HEK293 (cell line): Measurements from ENCODE around the gene DDX39A.

Source experiments
- EGR2 ChIP-seq: fragments of 450-650 bp; formaldehyde crosslinking; IDR thresholded peaks from 2 replicates; pipeline ENCODE4 v1.5.1; 2016; ENCODE audit warnings: low read depth, missing biosample characterization, missing genetic modification characterization
- KLF1 ChIP-seq: fragments of 450-650 bp; formaldehyde crosslinking; IDR thresholded peaks from 2 replicates; pipeline ENCODE4 v1.5.1; 2016; ENCODE audit warnings: missing biosample characterization, missing genetic modification characterization
- RBAK ChIP-seq: fragments of 450-650 bp; formaldehyde crosslinking; IDR thresholded peaks from 2 replicates; pipeline ENCODE4 v1.5.1; 2016; ENCODE audit warnings: missing biosample characterization, missing genetic modification characterization
- REST ChIP-seq: fragments of 450-650 bp; formaldehyde crosslinking; IDR thresholded peaks from 2 replicates; pipeline ENCODE4 v1.5.1; 2016; ENCODE audit warnings: missing biosample characterization, missing genetic modification characterization
- TCF7L2 ChIP-seq: IDR thresholded peaks from 2 replicates; pipeline ENCODE4 v1.6.1; 2011; ENCODE audit warnings: low read depth, mild to moderate bottlenecking, inconsistent platforms, low read length, moderate library complexity, borderline replicate concordance
- YY1 ChIP-seq: fragments of 450-650 bp; formaldehyde crosslinking; IDR thresholded peaks from 2 replicates; pipeline ENCODE4 v1.5.1; 2018; ENCODE audit warnings: missing biosample characterization, missing genetic modification characterization
- ZNF184 ChIP-seq: fragments of 450-650 bp; IDR thresholded peaks from 2 replicates; pipeline ENCODE4 v1.5.1; 2018; ENCODE audit warnings: missing biosample characterization, mild to moderate bottlenecking, missing genetic modification characterization
- ZNF23 ChIP-seq: fragments of 450-650 bp; formaldehyde crosslinking; IDR thresholded peaks from 2 replicates; pipeline ENCODE4 v1.5.1; 2016; ENCODE audit warnings: missing biosample characterization, missing genetic modification characterization, borderline replicate concordance
- ZNF600 ChIP-seq: fragments of 450-650 bp; formaldehyde crosslinking; IDR thresholded peaks from 2 replicates; pipeline ENCODE4 v1.5.1; 2016; ENCODE audit warnings: missing biosample characterization, missing genetic modification characterization
- TF ChIP-seq, protein P1 (sequence below): fragments of 450-650 bp; formaldehyde crosslinking; IDR thresholded peaks from 2 replicates; pipeline ENCODE4 v1.5.1; 2016; ENCODE audit warnings: missing biosample characterization, missing genetic modification characterization
- TF ChIP-seq, protein P2 (sequence below): fragments of 450-650 bp; formaldehyde crosslinking; IDR thresholded peaks from 2 replicates; pipeline ENCODE4 v1.5.1; 2016; ENCODE audit warnings: missing biosample characterization, missing genetic modification characterization, low read depth
- TF ChIP-seq, protein P3 (sequence below): IDR thresholded peaks from 2 replicates; pipeline ENCODE4 v1.6.1; 2011; ENCODE audit warnings: mild to moderate bottlenecking, low read depth, low read length, borderline replicate concordance
- TF ChIP-seq, protein P4 (sequence below): fragments of 450-650 bp; formaldehyde crosslinking; IDR thresholded peaks from 2 replicates; pipeline ENCODE4 v1.5.1; 2017; ENCODE audit warnings: missing biosample characterization, missing genetic modification characterization
- TF ChIP-seq, protein P5 (sequence below): fragments of 450-650 bp; formaldehyde crosslinking; IDR thresholded peaks from 2 replicates; pipeline ENCODE4 v1.5.1; 2016; ENCODE audit warnings: missing biosample characterization, missing genetic modification characterization, borderline replicate concordance

- no peak for TF ChIP-seq EGR2 (tag by site-specific recombination)
- TF ChIP-seq, protein P1, sequence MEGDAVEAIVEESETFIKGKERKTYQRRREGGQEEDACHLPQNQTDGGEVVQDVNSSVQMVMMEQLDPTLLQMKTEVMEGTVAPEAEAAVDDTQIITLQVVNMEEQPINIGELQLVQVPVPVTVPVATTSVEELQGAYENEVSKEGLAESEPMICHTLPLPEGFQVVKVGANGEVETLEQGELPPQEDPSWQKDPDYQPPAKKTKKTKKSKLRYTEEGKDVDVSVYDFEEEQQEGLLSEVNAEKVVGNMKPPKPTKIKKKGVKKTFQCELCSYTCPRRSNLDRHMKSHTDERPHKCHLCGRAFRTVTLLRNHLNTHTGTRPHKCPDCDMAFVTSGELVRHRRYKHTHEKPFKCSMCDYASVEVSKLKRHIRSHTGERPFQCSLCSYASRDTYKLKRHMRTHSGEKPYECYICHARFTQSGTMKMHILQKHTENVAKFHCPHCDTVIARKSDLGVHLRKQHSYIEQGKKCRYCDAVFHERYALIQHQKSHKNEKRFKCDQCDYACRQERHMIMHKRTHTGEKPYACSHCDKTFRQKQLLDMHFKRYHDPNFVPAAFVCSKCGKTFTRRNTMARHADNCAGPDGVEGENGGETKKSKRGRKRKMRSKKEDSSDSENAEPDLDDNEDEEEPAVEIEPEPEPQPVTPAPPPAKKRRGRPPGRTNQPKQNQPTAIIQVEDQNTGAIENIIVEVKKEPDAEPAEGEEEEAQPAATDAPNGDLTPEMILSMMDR (tag by site-specific recombination), result no peak
- TF ChIP-seq, protein P2, sequence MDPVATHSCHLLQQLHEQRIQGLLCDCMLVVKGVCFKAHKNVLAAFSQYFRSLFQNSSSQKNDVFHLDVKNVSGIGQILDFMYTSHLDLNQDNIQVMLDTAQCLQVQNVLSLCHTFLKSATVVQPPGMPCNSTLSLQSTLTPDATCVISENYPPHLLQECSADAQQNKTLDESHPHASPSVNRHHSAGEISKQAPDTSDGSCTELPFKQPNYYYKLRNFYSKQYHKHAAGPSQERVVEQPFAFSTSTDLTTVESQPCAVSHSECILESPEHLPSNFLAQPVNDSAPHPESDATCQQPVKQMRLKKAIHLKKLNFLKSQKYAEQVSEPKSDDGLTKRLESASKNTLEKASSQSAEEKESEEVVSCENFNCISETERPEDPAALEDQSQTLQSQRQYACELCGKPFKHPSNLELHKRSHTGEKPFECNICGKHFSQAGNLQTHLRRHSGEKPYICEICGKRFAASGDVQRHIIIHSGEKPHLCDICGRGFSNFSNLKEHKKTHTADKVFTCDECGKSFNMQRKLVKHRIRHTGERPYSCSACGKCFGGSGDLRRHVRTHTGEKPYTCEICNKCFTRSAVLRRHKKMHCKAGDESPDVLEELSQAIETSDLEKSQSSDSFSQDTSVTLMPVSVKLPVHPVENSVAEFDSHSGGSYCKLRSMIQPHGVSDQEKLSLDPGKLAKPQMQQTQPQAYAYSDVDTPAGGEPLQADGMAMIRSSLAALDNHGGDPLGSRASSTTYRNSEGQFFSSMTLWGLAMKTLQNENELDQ (tag by site-specific recombination), result no peak
- TF ChIP-seq, protein P3, sequence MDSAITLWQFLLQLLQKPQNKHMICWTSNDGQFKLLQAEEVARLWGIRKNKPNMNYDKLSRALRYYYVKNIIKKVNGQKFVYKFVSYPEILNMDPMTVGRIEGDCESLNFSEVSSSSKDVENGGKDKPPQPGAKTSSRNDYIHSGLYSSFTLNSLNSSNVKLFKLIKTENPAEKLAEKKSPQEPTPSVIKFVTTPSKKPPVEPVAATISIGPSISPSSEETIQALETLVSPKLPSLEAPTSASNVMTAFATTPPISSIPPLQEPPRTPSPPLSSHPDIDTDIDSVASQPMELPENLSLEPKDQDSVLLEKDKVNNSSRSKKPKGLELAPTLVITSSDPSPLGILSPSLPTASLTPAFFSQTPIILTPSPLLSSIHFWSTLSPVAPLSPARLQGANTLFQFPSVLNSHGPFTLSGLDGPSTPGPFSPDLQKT, result no peak
- TF ChIP-seq ZNF184 (tag by site-specific recombination), result no peak
- no peak for TF ChIP-seq RBAK (tag by site-specific recombination)
- no peak for TF ChIP-seq ZNF23
- TF ChIP-seq KLF1, result no peak
- TF ChIP-seq, protein P4, sequence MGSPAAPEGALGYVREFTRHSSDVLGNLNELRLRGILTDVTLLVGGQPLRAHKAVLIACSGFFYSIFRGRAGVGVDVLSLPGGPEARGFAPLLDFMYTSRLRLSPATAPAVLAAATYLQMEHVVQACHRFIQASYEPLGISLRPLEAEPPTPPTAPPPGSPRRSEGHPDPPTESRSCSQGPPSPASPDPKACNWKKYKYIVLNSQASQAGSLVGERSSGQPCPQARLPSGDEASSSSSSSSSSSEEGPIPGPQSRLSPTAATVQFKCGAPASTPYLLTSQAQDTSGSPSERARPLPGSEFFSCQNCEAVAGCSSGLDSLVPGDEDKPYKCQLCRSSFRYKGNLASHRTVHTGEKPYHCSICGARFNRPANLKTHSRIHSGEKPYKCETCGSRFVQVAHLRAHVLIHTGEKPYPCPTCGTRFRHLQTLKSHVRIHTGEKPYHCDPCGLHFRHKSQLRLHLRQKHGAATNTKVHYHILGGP (tag by site-specific recombination), result no peak
- TF ChIP-seq YY1 (tag by site-specific recombination), result no peak
- TF ChIP-seq ZNF600 (tag by site-specific recombination), result no peak
- TF ChIP-seq, protein P5, sequence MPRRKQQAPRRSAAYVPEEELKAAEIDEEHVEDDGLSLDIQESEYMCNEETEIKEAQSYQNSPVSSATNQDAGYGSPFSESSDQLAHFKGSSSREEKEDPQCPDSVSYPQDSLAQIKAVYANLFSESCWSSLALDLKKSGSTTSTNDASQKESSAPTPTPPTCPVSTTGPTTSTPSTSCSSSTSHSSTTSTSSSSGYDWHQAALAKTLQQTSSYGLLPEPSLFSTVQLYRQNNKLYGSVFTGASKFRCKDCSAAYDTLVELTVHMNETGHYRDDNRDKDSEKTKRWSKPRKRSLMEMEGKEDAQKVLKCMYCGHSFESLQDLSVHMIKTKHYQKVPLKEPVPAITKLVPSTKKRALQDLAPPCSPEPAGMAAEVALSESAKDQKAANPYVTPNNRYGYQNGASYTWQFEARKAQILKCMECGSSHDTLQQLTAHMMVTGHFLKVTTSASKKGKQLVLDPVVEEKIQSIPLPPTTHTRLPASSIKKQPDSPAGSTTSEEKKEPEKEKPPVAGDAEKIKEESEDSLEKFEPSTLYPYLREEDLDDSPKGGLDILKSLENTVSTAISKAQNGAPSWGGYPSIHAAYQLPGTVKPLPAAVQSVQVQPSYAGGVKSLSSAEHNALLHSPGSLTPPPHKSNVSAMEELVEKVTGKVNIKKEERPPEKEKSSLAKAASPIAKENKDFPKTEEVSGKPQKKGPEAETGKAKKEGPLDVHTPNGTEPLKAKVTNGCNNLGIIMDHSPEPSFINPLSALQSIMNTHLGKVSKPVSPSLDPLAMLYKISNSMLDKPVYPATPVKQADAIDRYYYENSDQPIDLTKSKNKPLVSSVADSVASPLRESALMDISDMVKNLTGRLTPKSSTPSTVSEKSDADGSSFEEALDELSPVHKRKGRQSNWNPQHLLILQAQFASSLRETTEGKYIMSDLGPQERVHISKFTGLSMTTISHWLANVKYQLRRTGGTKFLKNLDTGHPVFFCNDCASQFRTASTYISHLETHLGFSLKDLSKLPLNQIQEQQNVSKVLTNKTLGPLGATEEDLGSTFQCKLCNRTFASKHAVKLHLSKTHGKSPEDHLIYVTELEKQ (tag by site-specific recombination), result no peak
- no peak for TF ChIP-seq REST (tag by site-specific recombination)
- TF ChIP-seq TCF7L2, result no peak
Measured at GRCh38 chr19:14375055-14375581, 44.0 kb downstream of the DDX39A start.
